ENCODE results near the gene JUP.

DNA sequence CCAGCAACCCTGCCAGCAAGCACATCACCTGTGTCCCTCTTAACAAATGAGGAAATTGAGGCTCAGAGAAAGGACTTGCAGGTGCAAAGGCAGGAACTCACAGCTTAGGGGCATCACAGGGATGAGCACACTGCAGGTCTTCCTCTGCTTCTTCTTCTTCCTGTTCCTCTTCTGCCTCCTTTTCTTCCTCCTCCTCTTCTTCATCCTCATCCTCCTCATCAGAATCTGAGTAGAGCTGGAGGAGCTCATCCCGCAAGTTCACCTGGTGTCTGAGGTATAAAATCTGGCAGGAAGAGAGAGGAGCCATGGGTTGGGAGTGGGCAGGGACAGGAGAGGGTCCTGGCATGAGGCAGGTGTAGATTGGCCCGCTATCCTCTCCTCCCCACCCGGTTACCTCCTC, 54.7 kb downstream of the JUP start:
- TF ChIP-seq HNRNPUL1 (IDR thresholded peaks at IDR 0.05; ENCODE audit: low read depth, low read length) (no peak), ZNF605 (CRISPR knock-in tag; IDR thresholded peaks at IDR 0.05) (no peak), NFE2L1 (CRISPR knock-in tag; IDR thresholded peaks at IDR 0.05; ENCODE audit: borderline replicate concordance) (no peak), TCF7L2 (IDR thresholded peaks at IDR 0.05; ENCODE audit: low read depth, low read length) (no peak), NR1H2 (CRISPR knock-in tag; IDR thresholded peaks at IDR 0.05; ENCODE audit: borderline replicate concordance, low read depth) (no peak), REST (IDR thresholded peaks at IDR 0.05; ENCODE audit: borderline replicate concordance in 1 of 2, low read depth in 1 of 2, low read length in 2 of 2) (no peak), E2F1 (CRISPR knock-in tag; IDR thresholded peaks at IDR 0.05) (no peak)
- TF ChIP-seq, protein P1, sequence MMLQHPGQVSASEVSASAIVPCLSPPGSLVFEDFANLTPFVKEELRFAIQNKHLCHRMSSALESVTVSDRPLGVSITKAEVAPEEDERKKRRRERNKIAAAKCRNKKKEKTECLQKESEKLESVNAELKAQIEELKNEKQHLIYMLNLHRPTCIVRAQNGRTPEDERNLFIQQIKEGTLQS (CRISPR knock-in tag; IDR thresholded peaks at IDR 0.05): no peak
